HS-5 (cell line): ENCODE data around the gene SCARB1.

Experiments used
- DNase-seq: peaks from one replicate; pipeline ENCODE4 v3.0.0-alpha.2; 2012; ENCODE audit warnings: low read depth

Gene SCARB1

DNA sequence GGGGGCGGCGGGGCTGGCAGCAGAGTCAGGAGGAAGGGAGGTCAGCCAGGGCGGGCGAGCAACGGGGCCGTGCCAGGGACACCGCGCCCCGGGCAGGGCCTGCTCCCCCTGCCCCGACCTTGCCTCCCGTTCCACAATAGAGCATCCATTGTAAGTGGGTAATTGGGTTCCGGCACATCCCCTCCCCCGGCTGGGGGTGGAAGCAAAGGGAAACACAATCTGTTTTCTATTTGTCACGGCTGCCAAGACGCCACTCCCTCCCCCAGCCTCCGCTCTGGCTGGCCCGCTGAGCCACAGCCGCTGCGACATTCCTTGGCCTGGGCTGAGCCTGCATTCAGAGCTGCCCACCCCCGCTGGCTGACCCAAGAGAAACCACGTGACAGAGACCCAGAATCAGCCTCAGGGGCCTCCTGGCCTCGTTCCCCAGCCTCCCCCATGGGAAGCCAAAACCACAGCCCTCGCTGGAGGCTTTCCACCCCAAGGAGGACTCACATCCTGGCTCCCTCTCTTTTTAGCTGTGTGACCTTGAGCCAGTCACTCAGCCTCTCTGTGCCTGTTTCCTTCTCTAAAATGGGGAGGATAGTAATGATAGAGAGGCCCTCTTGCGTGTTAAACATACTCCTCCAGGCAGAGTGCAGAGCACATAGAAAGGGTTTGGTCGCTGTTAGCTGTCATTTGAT lies 117.6 kb downstream of the SCARB1 start:
- DNase-seq = no peak

DNA sequence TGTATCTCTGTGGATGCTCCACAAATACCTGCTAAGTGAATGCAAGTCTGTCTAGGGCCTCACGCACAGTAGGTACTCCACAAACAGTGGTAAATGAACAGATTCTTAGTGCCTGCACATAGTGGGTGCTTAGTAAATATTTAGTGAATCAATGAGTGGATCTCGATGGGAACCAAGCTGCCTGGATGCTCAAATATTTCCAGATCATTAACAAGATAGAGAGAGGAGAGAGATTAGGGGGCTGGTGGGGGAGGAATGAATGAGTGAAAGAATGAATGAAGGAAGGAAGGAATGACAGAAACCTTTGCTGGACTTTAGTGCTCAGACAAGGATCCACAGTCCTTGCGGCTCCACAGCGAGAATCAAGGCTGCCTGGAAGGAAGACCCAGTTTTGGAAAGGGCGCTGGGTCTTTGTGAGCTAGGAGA lies 118.2 kb downstream of the SCARB1 start:
- no peak for DNase-seq

DNA sequence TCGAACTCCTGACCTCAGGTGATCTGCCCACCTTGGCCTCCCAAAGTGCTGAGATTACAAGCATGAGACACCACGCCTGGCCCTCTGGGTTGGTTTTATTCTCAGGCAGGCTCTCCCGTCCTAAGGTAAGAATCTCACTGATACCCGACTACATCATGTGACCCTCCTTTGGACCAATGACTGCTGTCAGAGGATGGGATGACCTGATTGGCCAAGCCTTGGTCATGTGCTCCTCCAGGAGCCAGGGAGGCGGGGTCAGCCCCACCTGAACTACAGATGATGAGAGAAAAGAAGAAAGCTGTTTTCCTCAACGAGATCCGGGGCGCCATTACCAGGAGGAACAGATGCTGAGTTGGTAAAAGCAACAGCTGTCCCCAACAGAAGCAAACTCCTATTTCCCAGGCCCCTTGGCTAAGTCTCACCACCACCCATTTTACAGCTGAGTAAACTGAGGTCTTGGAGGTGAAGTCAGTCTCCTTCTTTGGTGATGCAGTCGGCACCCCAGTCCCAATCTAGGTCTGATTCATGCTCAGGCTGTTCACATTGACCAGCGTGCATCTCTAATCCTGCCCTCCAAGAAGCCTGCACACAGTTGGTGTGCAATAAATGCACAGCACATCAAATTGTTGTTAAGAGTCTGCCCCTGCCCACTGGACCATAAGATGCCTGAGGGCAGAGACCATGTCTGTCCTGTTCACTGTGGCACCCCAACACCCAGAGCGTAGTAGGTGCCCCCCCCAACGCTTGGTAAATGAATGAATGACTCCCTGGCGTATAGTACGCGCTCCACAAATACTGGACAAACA lies 118.8 kb downstream of the SCARB1 start:
- no peak for DNase-seq

DNA sequence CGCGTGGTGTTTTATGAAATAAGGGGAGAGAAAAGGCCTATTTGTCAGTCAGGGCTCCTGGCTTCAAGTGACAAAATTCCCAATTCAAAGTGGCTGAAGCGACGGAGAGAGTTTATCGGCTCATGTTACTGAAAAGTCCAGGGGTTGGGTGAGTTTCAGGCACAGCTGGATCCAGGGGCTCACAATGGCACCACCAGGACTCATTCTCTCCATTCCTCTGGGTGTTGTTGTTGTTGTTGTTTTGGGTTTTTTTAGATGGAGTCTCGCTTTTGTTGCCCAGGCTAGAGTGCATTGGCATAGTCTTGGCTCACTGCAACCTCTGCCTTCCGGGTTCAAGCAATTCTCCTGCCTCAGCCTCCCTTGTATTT lies 119.4 kb downstream of the SCARB1 start:
- no peak for DNase-seq

DNA sequence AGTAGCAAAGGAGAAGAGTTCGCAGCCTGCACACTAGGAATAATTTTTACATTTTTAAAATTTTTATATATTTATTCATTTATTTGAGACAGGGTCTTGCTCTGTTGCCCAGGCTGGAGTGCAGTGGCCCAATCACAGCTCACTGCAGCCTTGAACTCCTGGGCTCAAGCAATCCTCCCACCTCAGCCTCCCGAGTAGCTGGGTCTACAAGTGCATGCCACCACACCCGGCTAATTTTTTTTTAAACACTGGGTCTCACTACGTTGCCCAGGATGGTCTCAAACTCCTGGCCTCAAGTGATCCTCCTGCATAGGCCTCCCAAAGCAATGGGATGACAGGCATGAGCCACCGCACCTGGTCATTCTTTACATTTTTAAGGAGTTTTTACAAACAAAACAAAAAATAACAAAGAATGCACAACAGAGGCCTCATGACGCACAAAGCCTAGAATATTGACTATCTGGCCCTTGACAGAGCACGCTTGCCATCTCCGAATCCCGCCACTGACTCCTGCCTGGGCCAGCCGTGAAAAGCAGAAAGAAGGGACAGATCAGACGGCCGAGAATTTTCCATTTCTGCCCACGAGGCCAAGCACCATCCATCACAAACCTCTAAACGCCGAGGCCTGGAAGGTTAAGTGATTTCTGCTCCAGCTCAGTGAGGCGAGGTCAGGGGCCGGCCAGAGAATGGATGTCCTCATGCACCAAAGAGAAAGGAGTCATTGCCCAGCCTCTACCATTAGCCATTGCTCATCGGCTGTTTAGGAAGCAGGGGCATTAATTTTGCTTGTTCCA lies 120.0 kb downstream of the SCARB1 start:
- DNase-seq = no peak

DNA sequence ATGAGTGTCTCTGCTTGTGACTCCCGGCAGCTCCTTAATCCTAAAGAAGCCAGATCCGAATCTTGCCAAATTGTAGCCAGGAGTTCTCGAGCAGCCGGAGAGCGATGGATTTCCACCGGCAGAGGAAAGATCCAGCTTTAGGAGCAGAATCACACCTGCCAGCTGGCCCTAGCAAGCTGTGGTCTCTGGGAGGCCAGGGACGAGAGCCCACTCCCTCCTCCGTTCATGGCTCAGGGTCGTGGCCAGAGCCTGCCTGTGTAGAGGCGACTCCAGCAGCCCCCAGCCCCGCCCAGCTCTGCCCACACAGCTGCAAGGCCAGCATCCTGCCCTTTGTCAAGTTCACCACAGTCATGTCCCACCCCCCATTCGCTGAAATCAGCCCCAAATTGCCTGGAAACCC lies 121.0 kb downstream of the SCARB1 start:
- no peak for DNase-seq

DNA sequence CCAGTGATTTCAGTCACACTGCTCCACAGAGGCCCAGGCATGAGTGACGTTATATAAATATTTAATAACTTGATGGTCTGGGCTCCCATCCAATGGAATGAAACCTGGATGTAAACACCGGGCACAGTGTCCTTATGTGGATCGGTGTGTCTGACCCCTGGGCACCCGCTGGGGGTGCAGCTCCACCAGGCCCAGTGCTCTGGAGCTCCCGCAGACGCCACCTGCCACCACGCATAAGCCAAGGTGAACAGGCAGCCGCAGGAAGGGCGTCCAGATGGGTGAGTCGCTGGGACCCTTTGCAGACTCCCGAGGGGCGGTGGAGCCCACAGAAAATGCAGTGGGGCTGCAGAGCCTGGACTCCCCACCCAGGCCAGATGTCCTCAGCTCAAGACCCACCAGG lies 121.6 kb downstream of the SCARB1 start:
- DNase-seq = no peak

DNA sequence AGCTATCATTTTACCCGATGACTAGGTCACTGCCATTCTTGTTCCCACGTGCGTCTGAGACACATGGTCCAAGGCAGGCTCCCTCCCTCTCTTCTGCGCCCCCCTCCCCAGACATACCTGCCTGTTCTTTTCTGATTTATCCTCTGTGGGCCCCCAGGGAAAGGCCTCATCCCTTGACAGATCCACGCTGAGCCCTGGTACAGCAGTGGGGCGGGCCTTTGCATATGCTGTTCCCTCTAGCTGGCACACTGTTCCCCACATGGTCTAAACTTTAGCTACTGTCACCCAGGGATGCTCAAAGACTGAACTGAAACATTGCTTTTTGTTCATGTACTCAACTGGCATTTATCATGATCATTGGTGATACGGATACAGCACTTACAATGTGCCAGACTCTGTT lies 122.5 kb downstream of the SCARB1 start:
- no peak for DNase-seq

DNA sequence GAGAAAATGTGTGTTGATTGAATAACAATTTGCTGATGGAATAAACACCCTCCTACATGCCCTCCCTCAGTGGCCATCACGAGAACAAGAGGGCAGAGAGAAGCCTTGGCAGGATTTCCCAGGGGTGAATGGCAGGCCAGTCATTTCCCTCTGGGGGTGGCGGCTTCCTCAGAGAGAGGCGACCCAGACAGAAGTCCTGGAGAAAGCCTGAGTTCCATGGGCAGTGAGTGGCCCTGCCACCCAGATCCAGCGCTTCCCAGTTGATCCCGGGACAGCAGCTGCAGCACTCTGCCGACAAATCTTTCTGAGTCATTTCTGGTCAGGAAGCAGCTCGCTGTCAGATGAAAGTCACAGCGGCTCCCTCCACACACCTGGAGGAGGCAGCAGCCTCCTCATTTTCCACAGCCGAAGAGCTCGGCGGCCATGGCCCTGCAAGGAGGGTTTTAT lies 123.0 kb downstream of the SCARB1 start:
- no peak for DNase-seq

DNA sequence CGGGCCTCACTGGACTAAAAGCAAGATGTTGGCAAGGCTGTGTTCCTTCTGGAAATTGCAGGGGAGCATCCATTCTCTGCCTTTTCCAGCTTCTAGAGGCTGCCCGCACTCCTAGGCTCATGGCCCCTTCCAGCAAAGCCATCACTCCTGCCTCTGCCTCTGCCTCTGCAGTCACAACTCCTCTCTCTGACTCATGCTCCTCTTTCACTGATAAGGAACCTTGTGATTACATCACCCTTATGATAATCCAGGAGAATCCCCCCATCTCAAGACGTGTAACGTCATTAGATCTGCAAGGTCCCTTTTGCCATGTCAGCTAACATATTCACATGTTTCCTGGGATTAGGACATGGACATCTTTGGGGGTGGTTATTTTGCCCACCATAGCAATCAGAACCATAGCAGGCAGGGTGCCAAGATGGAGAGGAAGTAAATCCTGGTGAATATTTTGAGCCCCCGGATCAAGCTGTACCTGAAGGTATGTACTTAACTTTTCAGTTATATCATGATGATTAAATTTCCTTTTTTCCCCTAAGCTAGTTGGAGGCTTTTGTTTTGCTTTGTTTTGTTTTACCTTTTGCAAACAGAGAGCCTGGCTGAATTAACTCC lies 123.6 kb downstream of the SCARB1 start:
- no peak for DNase-seq

DNA sequence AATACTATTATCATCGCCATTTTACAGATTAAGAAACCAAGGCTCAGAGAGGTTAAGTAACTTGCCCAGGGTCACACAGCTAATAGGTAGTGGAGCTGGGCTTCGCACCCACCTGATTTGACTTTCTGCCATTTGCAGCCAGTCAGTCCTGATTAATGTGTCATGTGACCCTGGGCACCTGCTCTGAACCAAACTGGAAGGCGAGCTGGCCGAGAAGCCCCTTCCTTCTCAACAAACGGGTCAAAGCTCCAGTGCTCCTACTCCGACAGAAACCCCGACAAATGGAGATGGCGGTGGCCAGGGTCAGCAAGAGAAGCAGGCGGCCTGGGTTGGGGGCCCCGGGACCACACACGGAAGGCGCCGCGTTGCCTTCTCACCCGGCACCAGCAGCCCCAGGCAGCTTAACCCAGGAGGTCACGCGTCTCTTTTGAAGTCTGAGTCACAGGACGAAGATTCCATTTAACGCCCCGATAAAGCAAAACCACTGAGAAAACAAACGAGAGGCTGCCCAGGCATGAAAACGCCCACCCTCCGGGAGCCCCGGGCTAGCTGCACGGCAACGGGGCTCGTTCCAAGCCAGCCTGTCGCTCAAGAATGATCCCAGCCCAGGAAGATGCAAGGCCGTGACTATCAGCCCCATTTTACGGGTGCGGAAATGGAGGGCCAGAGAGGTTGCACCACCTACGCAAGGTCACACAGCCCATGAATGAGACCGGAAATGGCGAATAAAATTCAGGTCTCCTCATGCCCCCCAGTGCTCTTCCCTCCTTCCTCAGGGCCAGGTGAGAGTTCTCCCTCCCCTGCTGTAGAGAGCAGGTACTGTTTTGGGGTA lies 124.8 kb downstream of the SCARB1 start:
- no peak for DNase-seq

DNA sequence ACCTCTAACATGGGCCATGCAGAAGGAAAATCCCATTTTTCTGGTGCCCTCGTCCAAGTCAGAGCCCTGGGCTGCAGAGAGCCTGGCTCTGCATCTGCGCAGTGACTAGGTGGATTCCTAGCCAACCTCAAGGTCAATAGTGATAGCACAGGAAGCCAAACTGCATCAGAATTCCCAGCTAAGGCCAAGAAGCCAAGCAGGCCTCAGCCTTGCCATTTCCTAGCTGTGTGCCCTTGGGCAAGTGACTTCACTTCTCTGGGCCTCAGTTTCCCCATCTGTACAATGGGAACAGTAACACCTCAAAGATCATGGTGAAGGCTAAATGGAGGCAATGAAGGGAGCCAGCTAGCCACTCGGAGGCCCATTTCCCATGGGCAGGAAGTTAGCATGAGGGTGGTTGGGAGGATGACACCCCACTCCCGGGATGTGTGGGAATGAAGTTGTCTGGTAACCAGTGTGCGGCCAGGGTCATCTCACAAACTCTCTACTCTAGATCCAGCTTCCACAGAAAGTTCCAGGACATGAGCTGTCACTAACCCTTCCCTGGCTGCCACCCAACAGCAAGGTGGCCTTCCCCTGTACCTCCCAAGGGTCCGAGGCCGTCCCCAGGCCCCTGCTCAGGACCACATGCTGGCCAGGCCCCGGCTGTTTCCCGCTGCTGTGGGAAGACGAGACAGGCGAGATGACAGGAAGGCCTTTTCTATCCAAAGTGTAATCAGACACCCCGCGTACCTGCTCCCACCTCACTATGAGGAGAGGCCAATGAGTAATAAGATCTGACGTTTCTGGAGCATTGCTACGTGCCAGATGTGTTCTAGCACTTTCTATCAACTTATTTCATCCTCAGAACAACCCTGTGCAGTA lies 125.7 kb downstream of the SCARB1 start:
- no peak for DNase-seq

DNA sequence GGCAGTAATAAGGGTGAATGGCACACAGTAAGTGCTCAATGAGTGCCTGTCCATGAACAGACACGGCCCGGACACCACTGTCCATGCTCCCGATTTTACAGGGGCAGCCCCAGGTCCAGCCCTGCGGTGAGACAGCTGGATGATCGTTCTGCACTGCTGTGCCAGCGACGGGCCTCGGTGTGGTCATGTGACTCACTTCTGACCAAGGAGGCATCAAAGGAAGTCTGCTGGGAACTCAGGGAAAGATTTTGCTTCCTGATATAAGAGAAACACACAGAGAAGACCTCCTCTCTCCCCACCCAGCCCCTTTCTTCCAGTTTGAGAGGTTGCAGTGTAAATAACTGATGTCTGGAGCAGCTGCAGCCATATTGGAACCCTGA lies 126.6 kb downstream of the SCARB1 start:
- no peak for DNase-seq

DNA sequence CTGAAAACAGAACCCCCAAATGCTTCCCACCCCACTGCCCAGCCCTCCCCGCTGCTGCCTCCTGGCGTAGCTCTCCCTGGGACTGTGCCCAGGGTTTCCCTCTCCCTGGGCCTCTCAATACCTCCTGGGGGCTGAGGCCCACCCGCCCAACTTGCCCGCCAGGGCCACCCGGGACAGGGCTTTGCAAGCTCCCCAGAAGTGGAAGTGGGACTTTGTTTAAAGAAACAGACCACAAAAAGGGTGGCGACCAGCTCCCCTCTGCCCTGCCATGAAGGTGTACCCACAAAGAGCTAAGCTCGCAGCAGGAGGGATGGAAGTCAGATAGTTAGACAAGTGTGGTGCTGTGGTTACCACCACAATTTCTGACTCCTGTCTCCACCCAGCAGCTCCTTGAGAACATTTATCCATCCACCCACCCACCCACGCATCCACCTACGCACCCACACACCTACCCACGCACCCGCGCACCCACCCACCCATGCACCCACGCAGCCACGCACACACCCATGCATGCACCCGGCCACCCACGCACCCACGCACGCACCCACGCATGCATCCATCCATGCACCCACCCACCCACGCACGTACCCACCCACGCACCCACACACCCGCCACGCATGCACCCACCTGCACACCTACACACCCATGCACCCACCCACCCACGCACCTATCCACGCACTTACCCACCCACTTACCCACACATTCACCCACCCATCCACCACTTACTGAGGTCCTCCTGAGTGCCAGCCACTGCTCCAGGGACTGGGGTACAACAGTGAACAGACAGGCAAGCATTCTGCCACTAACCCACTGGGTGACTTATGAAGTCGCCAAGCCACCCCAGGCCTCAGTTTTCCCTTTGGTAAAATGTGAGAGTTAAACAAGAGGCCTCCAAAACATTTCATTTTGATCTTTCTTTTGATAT lies 127.3 kb downstream of the SCARB1 start:
- no peak for DNase-seq

DNA sequence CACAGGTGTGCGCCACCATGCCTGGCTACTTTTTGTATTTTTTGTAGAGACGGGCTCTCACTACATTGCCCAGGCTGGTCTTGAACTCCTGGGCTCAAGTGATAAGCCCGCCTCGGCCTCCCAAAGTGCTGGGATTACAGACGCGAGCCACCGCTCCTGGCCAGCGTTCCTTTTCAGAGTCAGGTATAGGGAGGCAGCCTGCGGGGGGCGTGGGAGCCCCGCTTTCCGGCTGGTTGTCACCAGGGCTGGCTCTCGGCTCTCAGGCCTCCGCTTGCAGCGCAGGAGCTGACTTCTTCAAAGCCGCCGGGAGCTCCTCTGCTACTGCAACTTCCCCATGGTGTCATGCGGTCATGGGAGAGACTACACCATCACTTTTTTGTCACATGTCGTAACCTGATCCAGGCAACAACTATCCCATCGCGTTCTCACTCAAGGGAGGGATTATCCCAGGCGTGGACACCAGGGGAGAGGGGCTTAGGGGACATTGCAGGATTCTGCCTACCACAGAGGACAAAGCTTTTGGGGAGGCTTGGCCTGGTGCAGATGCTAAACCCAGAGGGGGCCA lies 129.4 kb downstream of the SCARB1 start:
- no peak for DNase-seq

DNA sequence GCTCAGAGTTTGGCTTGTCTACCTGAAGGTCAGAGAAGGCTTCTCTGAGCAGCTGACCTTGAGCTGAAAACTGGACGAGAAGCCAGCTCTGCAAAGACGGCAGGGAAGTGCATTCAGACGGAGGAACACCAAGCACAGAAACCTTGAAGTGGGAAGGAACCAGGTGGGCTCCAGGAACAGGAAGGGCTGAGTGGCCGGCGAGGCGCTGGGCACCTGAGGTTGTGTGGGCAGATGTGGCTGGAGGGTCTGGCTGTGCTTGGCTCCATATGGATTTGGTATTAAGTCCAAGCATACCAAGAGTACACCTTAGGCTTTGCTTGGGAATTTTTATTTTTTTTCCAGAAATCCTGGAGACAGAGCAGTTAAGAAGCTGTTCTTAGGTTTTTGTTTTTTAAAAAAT lies 130.6 kb downstream of the SCARB1 start:
- no peak for DNase-seq

DNA sequence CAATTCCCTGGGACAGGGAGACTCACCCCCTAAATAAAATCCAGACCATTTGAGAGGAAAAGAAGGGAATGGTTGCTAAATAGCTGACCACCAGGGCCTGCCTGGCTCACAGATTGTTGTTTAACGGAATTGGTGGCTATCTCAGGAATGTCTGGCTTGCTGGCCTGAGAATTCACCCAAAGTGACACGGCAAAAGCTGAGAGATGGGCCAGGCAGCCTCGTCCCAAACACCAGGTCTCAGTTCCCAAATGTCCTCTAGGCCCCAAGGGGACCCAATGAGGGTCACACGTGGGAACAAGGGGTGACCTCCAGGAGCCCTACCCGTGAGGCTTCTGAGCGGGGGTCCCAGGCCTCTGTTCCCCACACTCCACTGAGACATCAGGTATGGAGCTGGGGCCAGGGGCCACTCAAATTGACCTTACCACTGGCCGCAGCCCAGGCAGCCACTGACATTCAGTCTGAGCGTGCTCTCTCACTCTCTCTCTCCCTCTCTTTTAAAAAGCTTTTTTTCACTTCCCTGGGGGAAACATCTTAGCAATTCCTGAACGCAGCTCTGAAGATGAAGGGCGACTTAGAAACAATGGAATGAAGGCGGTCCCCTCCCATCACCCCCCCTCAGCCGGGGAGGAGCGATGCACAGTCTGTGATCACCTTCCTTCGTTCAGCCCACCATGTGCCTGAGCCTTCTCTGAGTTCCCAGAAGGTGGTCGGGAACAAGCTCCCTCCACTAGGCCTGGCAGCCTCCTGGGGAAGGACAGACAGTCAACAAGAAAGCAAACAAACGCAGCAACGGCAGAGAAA lies 131.2 kb downstream of the SCARB1 start:
- DNase-seq = no peak

DNA sequence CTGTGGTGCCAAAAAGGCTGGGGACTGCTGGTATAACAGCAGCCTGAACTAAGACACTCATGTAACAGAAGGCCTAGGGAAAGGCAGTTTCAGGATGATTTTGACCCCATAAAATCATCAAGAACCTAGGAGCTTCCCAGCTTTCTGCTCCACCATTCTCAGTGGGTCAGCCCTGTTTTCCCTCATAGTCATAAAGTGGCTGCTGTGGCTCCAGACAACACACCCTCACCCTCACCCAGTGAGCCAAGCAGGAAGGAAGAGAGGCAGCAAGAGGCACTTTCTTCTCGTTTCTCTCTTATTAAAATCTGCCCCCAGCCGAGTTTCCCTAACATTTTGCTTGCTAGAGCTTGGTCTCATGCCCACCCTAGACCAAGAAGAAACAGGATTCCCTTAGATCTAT lies 131.8 kb downstream of the SCARB1 start:
- DNase-seq = no peak
